Effector memory CD8-positive, alpha-beta T cell (primary cell): Measurements from ENCODE around the gene BNIP5.

Experiments used
- ATAC-seq: fragments of 150-1000 bp; cut with Tn5 transposase; replicated peaks from 2 replicates; pipeline ENCODE4 v1.10.0; 2021; ENCODE audit warnings: mild to moderate bottlenecking, moderate library complexity
- DNase-seq, 3 experiments: peaks; one replicate each; pipeline ENCODE4 v3.0.0; 2021
- H3K27ac Mint-ChIP-seq, 2 donors: one replicate each; pipeline ENCODE4 v1.8.0; 2022; ENCODE audit warnings: mild to moderate bottlenecking in 2 of 2, mixed read lengths in 2 of 2, moderate library complexity in 2 of 2
- H3K27me3 Mint-ChIP-seq, 2 donors: one replicate each; pipeline ENCODE4 v1.8.0; 2022; ENCODE audit warnings: mixed read lengths in 2 of 2
- H3K36me3 Mint-ChIP-seq: one replicate; pipeline ENCODE4 v1.8.0; 2022; ENCODE audit warnings: mild to moderate bottlenecking, moderate library complexity, mixed read lengths; ENCODE audit not compliant: insufficient read depth
- H3K4me1 Mint-ChIP-seq, 2 donors: one replicate each; pipeline ENCODE4 v1.8.0; 2022; ENCODE audit warnings: low read depth in 2 of 2, mixed read lengths in 2 of 2
- H3K4me3 Mint-ChIP-seq, 2 donors: one replicate each; pipeline ENCODE4 v1.8.0; 2022; ENCODE audit warnings: mild to moderate bottlenecking in 2 of 2, mixed read lengths in 2 of 2, moderate library complexity in 2 of 2
- H3K9me3 Mint-ChIP-seq, 2 donors: one replicate each; pipeline ENCODE4 v1.8.0; 2022; ENCODE audit warnings: mixed read lengths in 2 of 2

The BNIP5 gene

GRCh38 chr6:36305885-36306284 is 30.8 kb downstream of the BNIP5 start:
- no peak for DNase-seq
- Mint-ChIP-seq H3K4me1 (peaks cover 9% of the 10 kb centered on the region in 2 donors), H3K36me3 (no peaks in the 10 kb centered on the region), H3K4me3 (no peak overlapping the region), H3K27ac (no peak overlapping the region), H3K9me3 (no peaks in the 10 kb centered on the region), H3K27me3 (peaks cover 37 to 50% of the 10 kb centered on the region in 2 donors)
- no peak for ATAC-seq

- DNase-seq = peak; percentile 93 to 96 (median 95)
- Mint-ChIP-seq H3K4me1 (peaks cover 9% of the 10 kb centered on the region in 2 donors), H3K27me3 (peaks cover 48 to 58% of the 10 kb centered on the region in 2 donors), H3K27ac (no peak overlapping the region), H3K4me3 (no peak overlapping the region), H3K36me3 (no peaks in the 10 kb centered on the region), H3K9me3 (no peaks in the 10 kb centered on the region)
- ATAC-seq = peak; percentile 99
These were observed 34.3 kb downstream of the BNIP5 start for GRCh38 chr6:36302227-36302976.

GRCh38 chr6:36301781-36302180 is 34.9 kb downstream of the BNIP5 start:
- Mint-ChIP-seq H3K27me3 (peaks cover 48 to 60% of the 10 kb centered on the region in 2 donors), H3K36me3 (no peaks in the 10 kb centered on the region), H3K4me1 (peaks cover 9% of the 10 kb centered on the region in 2 donors), H3K27ac (no peak overlapping the region), H3K9me3 (no peaks in the 10 kb centered on the region), H3K4me3 (no peak overlapping the region)
- ATAC-seq = no peak
- no peak for DNase-seq

GRCh38 chr6:36301085-36301658 is 35.5 kb downstream of the BNIP5 start:
- no peak for ATAC-seq
- H3K9me3 Mint-ChIP-seq = no peaks in the 10 kb centered on the region
- DNase-seq = no peak
- H3K36me3 Mint-ChIP-seq = no peaks in the 10 kb centered on the region
- H3K4me3 Mint-ChIP-seq = no peak overlapping the region
- no peak overlapping the region for H3K27ac Mint-ChIP-seq
- H3K4me1 Mint-ChIP-seq = peaks cover 9% of the 10 kb centered on the region in 2 donors
- peaks cover 48 to 54% of the 10 kb centered on the region in 2 donors for H3K27me3 Mint-ChIP-seq

- no peak for ATAC-seq
- H3K4me3 Mint-ChIP-seq = no peak overlapping the region
- no peak for DNase-seq
- peaks cover 48 to 59% of the 10 kb centered on the region in 2 donors for H3K27me3 Mint-ChIP-seq
- H3K27ac Mint-ChIP-seq = no peak overlapping the region
- H3K36me3 Mint-ChIP-seq = no peaks in the 10 kb centered on the region
- peaks cover 9% of the 10 kb centered on the region in 2 donors for H3K4me1 Mint-ChIP-seq
- no peaks in the 10 kb centered on the region for H3K9me3 Mint-ChIP-seq
These were observed 38.7 kb downstream of the BNIP5 start for GRCh38 chr6:36298027-36298426.

GRCh38 chr6:36297511-36297910 is 39.2 kb downstream of the BNIP5 start:
- Mint-ChIP-seq H3K27me3 (peaks cover 47 to 57% of the 10 kb centered on the region in 2 donors), H3K4me3 (no peak overlapping the region), H3K9me3 (no peaks in the 10 kb centered on the region), H3K27ac (no peak overlapping the region), H3K4me1 (peaks cover 5% of the 10 kb centered on the region in 2 donors), H3K36me3 (no peaks in the 10 kb centered on the region)
- DNase-seq (no peak), ATAC-seq (no peak)

- no peaks in the 10 kb centered on the region for H3K9me3 Mint-ChIP-seq
- no peak overlapping the region for H3K27ac Mint-ChIP-seq
- peaks cover under 1% of the 10 kb centered on the region in 2 donors for H3K4me1 Mint-ChIP-seq
- DNase-seq (no peak), ATAC-seq (no peak)
- H3K4me3 Mint-ChIP-seq = no peak overlapping the region
- H3K36me3 Mint-ChIP-seq = no peaks in the 10 kb centered on the region
- peaks cover 46 to 52% of the 10 kb centered on the region in 2 donors for H3K27me3 Mint-ChIP-seq
These were observed 39.6 kb downstream of the BNIP5 start for GRCh38 chr6:36297051-36297450.

GRCh38 chr6:36296240-36296639 is 40.4 kb downstream of the BNIP5 start:
- Mint-ChIP-seq H3K4me3 (no peak overlapping the region), H3K4me1 (peaks cover 0 to under 1% of the 10 kb centered on the region in 2 donors), H3K27me3 (peaks cover 46 to 51% of the 10 kb centered on the region in 2 donors), H3K36me3 (no peaks in the 10 kb centered on the region), H3K9me3 (no peaks in the 10 kb centered on the region), H3K27ac (no peak overlapping the region)
- ATAC-seq (no peak), DNase-seq (no peak)

- ATAC-seq (no peak), DNase-seq (no peak)
- no peaks in the 10 kb centered on the region for H3K36me3 Mint-ChIP-seq
- H3K27me3 Mint-ChIP-seq = peaks cover 26 to 29% of the 10 kb centered on the region in 2 donors
- H3K4me1 Mint-ChIP-seq = peaks cover 4 to 6% of the 10 kb centered on the region in 2 donors
- H3K27ac Mint-ChIP-seq = no peak overlapping the region
- H3K4me3 Mint-ChIP-seq = no peak overlapping the region
- no peaks in the 10 kb centered on the region for H3K9me3 Mint-ChIP-seq
These were observed 44.5 kb downstream of the BNIP5 start for GRCh38 chr6:36292170-36292569.

- Mint-ChIP-seq H3K36me3 (no peaks in the 10 kb centered on the region), H3K4me3 (no peak overlapping the region), H3K4me1 (peaks cover 4 to 6% of the 10 kb centered on the region in 2 donors), H3K27me3 (peaks cover 34 to 40% of the 10 kb centered on the region in 2 donors), H3K9me3 (no peaks in the 10 kb centered on the region), H3K27ac (peak overlapping the region in 1 of 2 donors; percentile 15)
- DNase-seq (no peak), ATAC-seq (peak; percentile 37)
These were observed 45.7 kb downstream of the BNIP5 start for GRCh38 chr6:36290668-36291620.

GRCh38 chr6:36289281-36289878 is 47.3 kb downstream of the BNIP5 start:
- H3K4me3 Mint-ChIP-seq = no peak overlapping the region
- H3K9me3 Mint-ChIP-seq = no peaks in the 10 kb centered on the region
- DNase-seq (no peak), ATAC-seq (no peak)
- H3K27me3 Mint-ChIP-seq = peaks cover 48 to 49% of the 10 kb centered on the region in 2 donors
- H3K36me3 Mint-ChIP-seq = no peaks in the 10 kb centered on the region
- no peak overlapping the region for H3K27ac Mint-ChIP-seq
- peaks cover 4 to 6% of the 10 kb centered on the region in 2 donors for H3K4me1 Mint-ChIP-seq

- ATAC-seq (no peak), DNase-seq (no peak)
- Mint-ChIP-seq H3K36me3 (peaks cover 3% of the 10 kb centered on the region), H3K27me3 (peaks cover 63 to 66% of the 10 kb centered on the region in 2 donors), H3K9me3 (no peaks in the 10 kb centered on the region), H3K27ac (no peak overlapping the region), H3K4me3 (no peak overlapping the region), H3K4me1 (peaks cover 4 to 6% of the 10 kb centered on the region in 2 donors)
These were observed 49.8 kb downstream of the BNIP5 start for GRCh38 chr6:36286858-36287257.

- Mint-ChIP-seq H3K4me1 (peaks cover 2 to 8% of the 10 kb centered on the region in 2 donors), H3K36me3 (peaks cover 3% of the 10 kb centered on the region), H3K4me3 (no peak overlapping the region), H3K27me3 (peaks cover 63 to 64% of the 10 kb centered on the region in 2 donors), H3K27ac (no peak overlapping the region), H3K9me3 (no peaks in the 10 kb centered on the region)
- ATAC-seq = no peak
- DNase-seq = no peak
These were observed 50.9 kb downstream of the BNIP5 start for GRCh38 chr6:36285797-36286196.
